GM12878 (cell line): ENCODE data around the gene DRAXIN. TPM values are rescaled to one million over a fixed set of nuclear protein-coding genes. Genes with fewer than 3 reads are reported as not detected.

ENCODE experiments used
- ATAC-seq: fragments of 200-7000 bp; cut with Tn5 transposase; 3 replicates; pipeline ENCODE4 v1.9.1; 2020; ENCODE audit warnings: mild to moderate bottlenecking, moderate library complexity
- BruUV-seq: library from RNA; stranded (reverse); fragments of 400-500 nt; replicated peaks from 2 replicates; lab custom pipeline; 2021; lab: Mats Ljungman, UMichigan
- CTCF ChIA-PET: fragments of 300-600 bp; sonication (Branson Sonifier 250); formaldehyde crosslinking; extraction: SDS; loops from one replicate; lab custom pipeline; 2021; ENCODE audit warnings: inconsistent platforms; lab: Yijun Ruan, JAX
- POLR2A ChIA-PET: fragments of 350-600 bp; formaldehyde crosslinking; extraction: SDS; loops from one replicate; lab custom pipeline; 2021; ENCODE audit warnings: inconsistent platforms; lab: Charles Lee
- RAD21 ChIA-PET: fragments of 300-600 bp; sonication (Branson Sonifier 250); formaldehyde crosslinking; loops from one replicate; lab custom pipeline; 2023; ENCODE audit warnings: antibody characterized with exemption; ENCODE audit not compliant: unreplicated experiment; lab: Charles Lee
- SMC1A ChIA-PET: fragments of 300-600 bp; sonication (Branson Sonifier 250); formaldehyde crosslinking; loops from one replicate; lab custom pipeline; 2023; ENCODE audit not compliant: unreplicated experiment, uncharacterized antibody; lab: Charles Lee
- DNase-seq: peaks from one replicate; pipeline ENCODE4 v3.0.0-alpha.2; 2011; ENCODE audit warnings: low read depth, low spot score
- FAIRE-seq: peaks from 3 replicates; lab custom pipeline; 2011; peaks lifted over from hg19 to GRCh38; lab: Jason Lieb, UNC
- H2AFZ ChIP-seq: 2 replicates; pipeline ENCODE4 v1.6.0; 2011; ENCODE audit warnings: low read depth, low read length, control low read depth; ENCODE audit not compliant: control insufficient read depth
- H3K27ac ChIP-seq: 2 replicates; pipeline ENCODE4 v1.5.1; 2011; ENCODE audit warnings: control low read depth; ENCODE audit not compliant: control insufficient read depth, insufficient read depth
- H3K27me3 ChIP-seq, 2 experiments: replicated peaks in 1 of 2; 2 replicates each; pipeline versions ENCODE4 v1.6.0 to v1.6.1; 2011; ENCODE audit warnings: low read length in 1 of 2; ENCODE audit not compliant: control insufficient read depth in 2 of 2, insufficient read depth in 2 of 2
- H3K36me3 ChIP-seq, 2 experiments: 2 replicates each; pipeline ENCODE4 v1.5.1; 2011; ENCODE audit warnings: low read length in 1 of 2; ENCODE audit not compliant: control insufficient read depth in 2 of 2, insufficient read depth in 2 of 2
- H3K4me1 ChIP-seq: 2 replicates; pipeline ENCODE4 v1.6.1; 2011; ENCODE audit warnings: mild to moderate bottlenecking, low read length, moderate library complexity, mixed read lengths; ENCODE audit not compliant: control insufficient read depth, insufficient read depth
- H3K4me2 ChIP-seq: 2 replicates; pipeline ENCODE4 v1.6.0; 2011; ENCODE audit warnings: control low read depth; ENCODE audit not compliant: control insufficient read depth, insufficient read depth
- H3K4me3 ChIP-seq: fragments of 200-600 bp; sonication (generic); 2 replicates; pipeline ENCODE4 v1.5.1; 2016
- H3K79me2 ChIP-seq: 2 replicates; pipeline ENCODE4 v1.6.0; 2011; ENCODE audit warnings: low read length; ENCODE audit not compliant: control insufficient read depth, insufficient read depth
- H3K9ac ChIP-seq: 2 replicates; pipeline ENCODE4 v1.8.0; 2011; ENCODE audit warnings: low read length, control low read depth, mixed read lengths; ENCODE audit not compliant: control insufficient read depth, insufficient read depth
- H3K9me3 ChIP-seq: replicated peaks from 3 replicates; pipeline ENCODE4 v1.5.1; 2011; ENCODE audit warnings: mild to moderate bottlenecking, low read length; ENCODE audit not compliant: control insufficient read depth, insufficient read depth
- H4K20me1 ChIP-seq: 2 replicates; pipeline ENCODE4 v1.6.0; 2011; ENCODE audit not compliant: control insufficient read depth, insufficient read depth
- ATF3 ChIP-seq: IDR thresholded peaks from 2 replicates; pipeline ENCODE4 v1.6.1; 2011; ENCODE audit warnings: low read depth, mild to moderate bottlenecking, low read length, moderate library complexity, borderline replicate concordance; ENCODE audit errors: extremely low read depth
- BRCA1 ChIP-seq: IDR thresholded peaks from 2 replicates; pipeline ENCODE4 v1.6.1; 2011; ENCODE audit warnings: low read depth, low read length, improper control_type of control experiment
- HDAC6 ChIP-seq: fragments of 200-600 bp; sonication (generic); IDR thresholded peaks from one replicate; pipeline ENCODE4 v1.8.0; 2017; ENCODE audit warnings: antibody characterized with exemption; ENCODE audit not compliant: unreplicated experiment
- IRF3 ChIP-seq: fragments of 450-650 bp; IDR thresholded peaks from 2 replicates; pipeline ENCODE4 v1.6.1; 2014; ENCODE audit warnings: mild to moderate bottlenecking
- JUNB ChIP-seq: IDR thresholded peaks from 2 replicates; pipeline ENCODE4 v1.6.1; 2016; ENCODE audit warnings: antibody characterized with exemption, mild to moderate bottlenecking
- LARP7 ChIP-seq: fragments of 450-650 bp; IDR thresholded peaks from 2 replicates; pipeline ENCODE4 v1.6.1; 2017; ENCODE audit warnings: mild to moderate bottlenecking
- MYB ChIP-seq: fragments of 150-350 bp; IDR thresholded peaks from 2 replicates; pipeline ENCODE4 v1.6.1; 2014; ENCODE audit warnings: mild to moderate bottlenecking, low read depth, low read length, borderline replicate concordance
- MYC ChIP-seq: IDR thresholded peaks from 2 replicates; pipeline ENCODE4 v1.6.1; 2011; ENCODE audit warnings: mild to moderate bottlenecking, low read length, moderate library complexity, inconsistent platforms; ENCODE audit not compliant: insufficient read depth, insufficient replicate concordance, insufficient read length, severe bottlenecking
- NFYB ChIP-seq: IDR thresholded peaks from 2 replicates; pipeline ENCODE4 v1.6.1; 2011; ENCODE audit warnings: low read depth, mild to moderate bottlenecking, low read length, improper control_type of control experiment, moderate library complexity; ENCODE audit not compliant: insufficient read depth
- NR2C1 ChIP-seq: fragments of 450-650 bp; IDR thresholded peaks from 2 replicates; pipeline ENCODE4 v1.6.1; 2017; ENCODE audit warnings: antibody characterized with exemption, mild to moderate bottlenecking, moderate library complexity
- NRF1 ChIP-seq: conservative IDR thresholded peaks from 2 replicates; pipeline ENCODE4 v1.6.1; 2011; ENCODE audit warnings: mild to moderate bottlenecking, low read depth, low read length, improper control_type of control experiment
- POU2F2 ChIP-seq: IDR thresholded peaks from 3 replicates; pipeline ENCODE4 v1.6.1; 2011; ENCODE audit warnings: low read depth, mild to moderate bottlenecking, low read length, borderline replicate concordance
- RBBP5 ChIP-seq: fragments of 200-600 bp; sonication (generic); conservative IDR thresholded peaks from 2 replicates; pipeline ENCODE4 v1.6.1; 2016
- SMAD1 ChIP-seq: fragments of 450-650 bp; IDR thresholded peaks from 2 replicates; pipeline ENCODE4 v1.6.1; 2018; ENCODE audit warnings: mild to moderate bottlenecking, low read depth; ENCODE audit not compliant: partially characterized antibody
- SMAD5 ChIP-seq: IDR thresholded peaks from 2 replicates; pipeline ENCODE4 v1.6.1; 2016; ENCODE audit warnings: antibody characterized with exemption, low read depth
- STAT1 ChIP-seq: fragments of 450-650 bp; conservative IDR thresholded peaks from 2 replicates; pipeline ENCODE4 v1.6.1; 2014; ENCODE audit warnings: antibody characterized with exemption, mild to moderate bottlenecking
- TBL1XR1 ChIP-seq: IDR thresholded peaks from 2 replicates; pipeline ENCODE4 v1.6.1; 2012; ENCODE audit warnings: low read depth, low read length, improper control_type of control experiment
- WGBS: methylation state at CpG from one replicate; pipeline ENCODE4 v1.1.6; 2016; ENCODE audit warnings: low lambda C conversion rate; ENCODE audit not compliant: insufficient replicate concordance, insufficient coverage; ENCODE audit errors: missing lambda C conversion rate; 5-methylcytosine and 5-hydroxymethylcytosine counted together
- in situ Hi-C: fragments of 300-500 bp; cut with MboI; formaldehyde crosslinking; loops from 9 replicates; pipeline ENCODE4 v1.14.3; 2018; ENCODE audit warnings: mixed read lengths
- intact Hi-C: fragments of 100-400 bp; cut with micrococcal nuclease; formaldehyde crosslinking; loops from one replicate; pipeline ENCODE4 v1.14.2; 2022; ENCODE audit not compliant: unreplicated experiment
- polyA plus RNA-seq, 11 experiments: library from polyadenylated mRNA; depleted of rRNA in 4 of 11; unstranded in 6 of 11; stranded (reverse) in 5 of 11; fragments of >200 nt; fragmentation: Nextera tagmentation in 4 of 11; fragmentation: Illumina TruSeq in 1 of 11; extraction: Ambion mirVana in 4 of 11; extraction: Trizol in 1 of 11; gene quantifications; 1 replicate in 1 of 11; 2 replicates in 10 of 11; pipeline versions ENCODE4 v1.2.1 to v1.2.3, GENCODE V29; 2011 to 2016; ENCODE audit warnings: inconsistent platforms in 2 of 11, missing spikeins in 2 of 11, low read depth in 1 of 11
- total RNA-seq, 4 experiments: library from RNA; depleted of rRNA in 3 of 4; stranded (reverse); fragments of >200 nt in 3 of 4; fragmentation: Illumina TruSeq in 1 of 4; extraction: Trizol in 1 of 4; gene quantifications; 2 replicates each; pipeline versions ENCODE4 v1.2.1 to v1.2.3, GENCODE V29; 2013 to 2021
- TF ChIP-seq, protein P1 (sequence below): IDR thresholded peaks from 2 replicates; pipeline ENCODE4 v1.6.1; 2011; ENCODE audit warnings: borderline replicate concordance, low read depth, mild to moderate bottlenecking, moderate library complexity, low read length; ENCODE audit not compliant: insufficient read depth, poor library complexity, severe bottlenecking
- TF ChIP-seq, protein P2 (sequence below), 3 experiments: IDR thresholded peaks in 2 of 3; conservative IDR thresholded peaks in 1 of 3; 2 replicates each; pipeline ENCODE4 v1.5.1; 2011; ENCODE audit warnings: low read depth in 3 of 3, low read length in 3 of 3, mild to moderate bottlenecking in 3 of 3, control low read depth in 2 of 3, moderate library complexity in 2 of 3, inconsistent platforms in 1 of 3, mixed read lengths in 1 of 3; ENCODE audit not compliant: control insufficient read depth in 2 of 3, insufficient read depth in 1 of 3; ENCODE audit errors: extremely low read depth in 1 of 3
- TF ChIP-seq, protein P3 (sequence below): IDR thresholded peaks from 2 replicates; pipeline ENCODE4 v1.6.1; 2012; ENCODE audit warnings: low read depth, low read length, improper control_type of control experiment

DRAXIN gene
- total and polyA plus RNA-seq, 10 of the 15 experiments (the other 5 are each of a cell fraction or from before 2014, with no cell fraction given) = 0.01 to 0.05 (median 0.03) TPM; not detected in 3

DNA sequence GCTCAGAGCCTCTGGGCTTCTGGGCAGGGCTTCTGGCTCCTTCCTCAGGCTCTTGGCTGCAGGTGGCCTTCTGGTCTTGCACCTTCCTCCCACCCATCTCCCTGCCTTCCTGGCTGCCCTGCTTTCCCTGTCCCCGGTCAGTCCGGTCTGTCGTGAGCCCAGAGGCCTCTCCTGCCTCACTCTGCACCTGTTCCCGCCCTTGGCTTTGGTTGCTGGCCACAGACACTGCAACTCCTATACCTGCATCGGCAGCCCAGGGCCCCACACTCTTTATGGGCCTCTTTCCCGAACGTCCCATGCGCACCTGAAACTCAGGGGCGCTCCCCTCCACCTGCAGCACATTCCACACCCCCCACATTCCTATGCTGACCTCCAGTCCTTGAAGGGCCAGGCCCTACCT lies 45.2 kb upstream of the DRAXIN start:
- Histone ChIP-seq H3K4me2 (no peak overlapping the region), H3K36me3 (no peaks in the 10 kb centered on the region), H3K9ac (no peak overlapping the region), H3K27ac (no peak overlapping the region), H2AFZ (no peak overlapping the region), H3K4me3 (no peak overlapping the region), H3K4me1 (no peaks in the 10 kb centered on the region), H3K79me2 (no peaks in the 10 kb centered on the region), H4K20me1 (no peaks in the 10 kb centered on the region), H3K9me3 (no peaks in the 10 kb centered on the region), H3K27me3 (no peaks in the 10 kb centered on the region; a peak in 2 of 4 replicates)
- no TSS peak for BruUV-seq
- FAIRE-seq (no peak), ATAC-seq (no peak), DNase-seq (no peak)
- POLR2A ChIA-PET = no interaction called here
- RAD21 ChIA-PET = interaction anchor here (0.6 to 6.7 kb wide), 5 partner anchors 73 to 609 kb away, joined by 3 to 91 read pairs (median 4); no protein-coding TSS in a partner anchor
- 64% methylated on average over 9 of the region's 9 CpGs for WGBS
- CTCF ChIA-PET = interaction anchor here (0.6 to 5.9 kb wide), 25 partner anchors 9 to 1152 kb away, joined by 3 to 132 read pairs (median 4); partner anchors contain the start of genes AGTRAP, DISP3, FBXO6 and UBIAD1
- intact Hi-C loops = no loop called here
- in situ Hi-C loops = no loop called here
- SMC1A ChIA-PET = interaction anchor here (6.3 kb wide), 1 partner anchor 610 kb away, joined by 57 read pairs; no protein-coding TSS in a partner anchor
- TF ChIP-seq POU2F2 = no peak
- no peak for TF ChIP-seq RBBP5
- TF ChIP-seq HDAC6 = no peak
- no peak for TF ChIP-seq NRF1
- TF ChIP-seq STAT1 = no peak
- no peak for TF ChIP-seq TBL1XR1
- no peak for TF ChIP-seq BRCA1
- TF ChIP-seq ATF3 = no peak
- no peak for TF ChIP-seq JUNB
- TF ChIP-seq MYB = no peak
- TF ChIP-seq MYC = no peak
- TF ChIP-seq SMAD5 = no peak
- TF ChIP-seq IRF3 = no peak
- no peak for TF ChIP-seq NFYB
- TF ChIP-seq NR2C1 = no peak
- TF ChIP-seq, protein P1, sequence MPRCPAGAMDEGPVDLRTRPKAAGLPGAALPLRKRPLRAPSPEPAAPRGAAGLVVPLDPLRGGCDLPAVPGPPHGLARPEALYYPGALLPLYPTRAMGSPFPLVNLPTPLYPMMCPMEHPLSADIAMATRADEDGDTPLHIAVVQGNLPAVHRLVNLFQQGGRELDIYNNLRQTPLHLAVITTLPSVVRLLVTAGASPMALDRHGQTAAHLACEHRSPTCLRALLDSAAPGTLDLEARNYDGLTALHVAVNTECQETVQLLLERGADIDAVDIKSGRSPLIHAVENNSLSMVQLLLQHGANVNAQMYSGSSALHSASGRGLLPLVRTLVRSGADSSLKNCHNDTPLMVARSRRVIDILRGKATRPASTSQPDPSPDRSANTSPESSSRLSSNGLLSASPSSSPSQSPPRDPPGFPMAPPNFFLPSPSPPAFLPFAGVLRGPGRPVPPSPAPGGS = no peak
- TF ChIP-seq, protein P2, sequence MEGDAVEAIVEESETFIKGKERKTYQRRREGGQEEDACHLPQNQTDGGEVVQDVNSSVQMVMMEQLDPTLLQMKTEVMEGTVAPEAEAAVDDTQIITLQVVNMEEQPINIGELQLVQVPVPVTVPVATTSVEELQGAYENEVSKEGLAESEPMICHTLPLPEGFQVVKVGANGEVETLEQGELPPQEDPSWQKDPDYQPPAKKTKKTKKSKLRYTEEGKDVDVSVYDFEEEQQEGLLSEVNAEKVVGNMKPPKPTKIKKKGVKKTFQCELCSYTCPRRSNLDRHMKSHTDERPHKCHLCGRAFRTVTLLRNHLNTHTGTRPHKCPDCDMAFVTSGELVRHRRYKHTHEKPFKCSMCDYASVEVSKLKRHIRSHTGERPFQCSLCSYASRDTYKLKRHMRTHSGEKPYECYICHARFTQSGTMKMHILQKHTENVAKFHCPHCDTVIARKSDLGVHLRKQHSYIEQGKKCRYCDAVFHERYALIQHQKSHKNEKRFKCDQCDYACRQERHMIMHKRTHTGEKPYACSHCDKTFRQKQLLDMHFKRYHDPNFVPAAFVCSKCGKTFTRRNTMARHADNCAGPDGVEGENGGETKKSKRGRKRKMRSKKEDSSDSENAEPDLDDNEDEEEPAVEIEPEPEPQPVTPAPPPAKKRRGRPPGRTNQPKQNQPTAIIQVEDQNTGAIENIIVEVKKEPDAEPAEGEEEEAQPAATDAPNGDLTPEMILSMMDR (IDR thresholded peaks at IDR 0.05 in 2 of 3, conservative IDR thresholded peaks at IDR 0.05 in 1 of 3; ENCODE audit: control insufficient read depth in 2 of 3, extremely low read depth in 1 of 3, insufficient read depth in 1 of 3, low read depth in 3 of 3, low read length in 3 of 3) = no peak
- TF ChIP-seq, protein P3, sequence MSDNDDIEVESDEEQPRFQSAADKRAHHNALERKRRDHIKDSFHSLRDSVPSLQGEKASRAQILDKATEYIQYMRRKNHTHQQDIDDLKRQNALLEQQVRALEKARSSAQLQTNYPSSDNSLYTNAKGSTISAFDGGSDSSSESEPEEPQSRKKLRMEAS = no peak
- TF ChIP-seq SMAD1 = no peak
- TF ChIP-seq LARP7 = no peak
